Measurements from ENCODE around the gene CTNNA2.
"Not testable (repeated sequence)": the region's sequence is repeated elsewhere in the genome, so short reads cannot be mapped to it uniquely, and the experiment has no call there.

GRCh38 chr2:80203929-80204328, 691.1 kb downstream of the CTNNA2 start:
- TF ChIP-seq EZH2phosphoT487, CTCF (IDR thresholded peaks at IDR 0.05): not testable (repeated sequence)

Data from neural progenitor cell (in vitro differentiated cells).